Kasumi-1 (cell line): ENCODE measurements around the gene ZC3H18.
A peak's percentile ranks its signal among the peaks of the same experiment; 100 is the strongest.

ENCODE experiments used
- DNase-seq, 2 experiments: peaks; one replicate each; lab custom pipeline; 2025; lab: John Stamatoyannopoulos, UW

Gene ZC3H18

DNA sequence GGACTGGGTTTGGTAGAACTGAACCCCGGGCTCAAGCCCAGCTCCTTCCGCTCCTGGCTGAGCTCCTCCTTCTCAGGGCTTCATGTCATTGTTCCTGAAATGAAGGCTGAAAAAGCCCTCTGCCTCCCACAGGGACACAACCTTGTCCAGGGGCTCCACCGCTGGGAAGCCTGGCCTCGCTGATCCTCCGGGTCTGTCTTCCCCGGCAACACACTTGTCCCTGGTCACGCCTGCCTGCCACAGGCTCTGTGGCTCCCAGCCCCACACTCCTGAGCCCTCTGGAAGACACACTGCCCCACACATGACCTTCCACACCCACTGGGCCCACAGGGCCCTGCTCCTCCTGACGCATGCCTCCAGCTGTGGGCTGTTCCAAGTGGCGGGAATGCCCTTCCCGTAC lies 18.0 kb upstream of the ZC3H18 start:
- DNase-seq, result no peak

DNA sequence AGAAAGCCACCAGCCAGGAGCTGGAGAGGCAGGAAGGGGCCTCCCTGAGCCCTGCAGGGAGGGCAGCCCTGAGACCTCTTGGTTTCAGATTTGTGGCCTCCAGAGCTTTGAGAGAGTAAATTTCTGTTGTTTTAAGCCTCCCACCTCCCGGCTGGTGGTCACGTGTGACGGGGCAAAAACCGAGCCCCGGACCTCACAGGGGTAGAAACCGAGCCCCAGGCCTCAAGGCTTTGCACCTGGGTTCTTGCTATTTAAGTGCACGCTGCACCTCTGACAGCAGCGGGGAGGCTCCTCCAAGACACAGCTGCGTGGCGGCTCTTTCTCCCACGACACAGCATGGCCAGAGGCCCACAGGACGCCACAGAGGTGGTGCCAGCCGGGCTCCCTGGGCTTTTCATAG lies 17.4 kb upstream of the ZC3H18 start:
- DNase-seq, result no peak

DNA sequence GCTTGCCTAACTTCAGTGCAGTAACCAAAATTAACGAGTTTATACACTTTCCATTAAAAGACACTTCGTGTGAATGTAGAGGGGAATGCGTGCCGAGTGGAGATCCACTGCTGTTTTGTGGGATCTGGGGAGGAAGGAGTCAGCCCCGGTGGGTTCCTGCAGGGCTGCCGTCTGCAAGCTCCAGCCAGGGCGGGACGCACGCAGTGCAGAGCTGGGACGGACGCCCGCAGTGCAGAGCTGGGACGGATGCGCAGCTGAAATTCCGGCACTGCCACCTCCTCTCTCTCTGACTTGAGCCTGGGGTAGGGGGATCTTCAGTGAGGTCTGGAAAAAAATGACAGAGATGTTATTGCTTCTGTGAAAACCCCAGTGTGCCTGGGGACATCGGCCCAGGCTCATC lies 16.5 kb upstream of the ZC3H18 start:
- DNase-seq, result no peak

DNA sequence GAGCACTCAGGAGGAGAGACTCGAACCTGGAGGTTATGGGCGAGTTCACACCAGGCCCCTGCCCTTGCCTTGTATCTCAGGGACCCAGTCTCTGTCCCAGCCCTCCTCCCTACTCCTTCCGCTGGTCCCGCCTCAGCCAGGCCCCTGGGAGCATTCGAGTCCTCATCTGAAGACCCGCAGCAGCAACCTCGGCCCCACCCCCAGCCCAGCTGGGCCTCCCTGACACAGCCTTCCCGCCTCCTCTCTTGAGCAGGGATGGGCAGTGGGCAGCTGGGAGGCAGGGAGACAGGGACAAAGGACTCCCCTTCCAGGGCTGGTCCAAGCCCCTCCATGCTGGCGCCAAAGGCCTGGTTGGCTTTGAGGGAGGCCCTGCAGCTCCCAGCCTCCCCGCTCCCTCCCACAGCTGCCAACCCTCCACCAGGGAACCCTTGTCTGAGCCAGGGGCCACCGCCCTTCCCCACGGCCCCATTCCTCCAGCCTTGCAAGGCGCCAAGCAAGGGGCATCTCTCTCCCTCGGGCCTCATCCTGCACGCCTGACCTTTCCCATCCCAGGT lies 15.4 kb upstream of the ZC3H18 start:
- no peak for DNase-seq

DNA sequence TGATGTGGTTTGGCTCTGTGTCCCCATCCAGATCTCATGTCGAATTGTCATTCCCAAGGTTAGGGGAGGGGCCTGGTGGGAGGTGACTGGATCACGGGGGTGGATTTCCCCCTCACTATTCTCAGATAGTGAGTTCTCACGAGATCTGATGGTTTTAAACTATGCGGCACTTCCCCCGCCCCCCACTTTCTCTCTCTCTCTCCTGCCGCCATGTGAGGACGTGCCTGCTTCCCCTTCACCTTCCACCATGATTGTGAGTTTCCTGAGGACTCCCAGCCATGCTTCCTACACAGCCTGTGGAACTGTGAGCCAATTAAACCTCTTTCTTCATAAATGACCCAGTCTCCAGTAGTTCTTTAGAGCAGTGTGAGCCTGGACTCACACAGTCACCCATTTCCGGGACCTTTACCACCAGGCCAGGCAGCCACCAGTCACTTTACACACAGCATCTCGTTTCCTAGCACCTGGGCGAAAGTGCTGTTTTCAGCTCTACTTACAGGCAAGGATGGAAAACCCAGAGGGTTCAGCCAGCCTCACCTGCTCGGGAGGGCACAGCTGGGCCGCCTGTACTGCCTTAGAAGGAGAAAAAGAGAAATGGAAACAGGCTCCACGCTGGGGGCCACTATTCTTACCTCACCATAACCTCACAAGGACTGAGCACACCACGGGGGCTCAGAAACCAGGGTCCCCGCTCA lies 13.8 kb upstream of the ZC3H18 start:
- DNase-seq, result no peak

DNA sequence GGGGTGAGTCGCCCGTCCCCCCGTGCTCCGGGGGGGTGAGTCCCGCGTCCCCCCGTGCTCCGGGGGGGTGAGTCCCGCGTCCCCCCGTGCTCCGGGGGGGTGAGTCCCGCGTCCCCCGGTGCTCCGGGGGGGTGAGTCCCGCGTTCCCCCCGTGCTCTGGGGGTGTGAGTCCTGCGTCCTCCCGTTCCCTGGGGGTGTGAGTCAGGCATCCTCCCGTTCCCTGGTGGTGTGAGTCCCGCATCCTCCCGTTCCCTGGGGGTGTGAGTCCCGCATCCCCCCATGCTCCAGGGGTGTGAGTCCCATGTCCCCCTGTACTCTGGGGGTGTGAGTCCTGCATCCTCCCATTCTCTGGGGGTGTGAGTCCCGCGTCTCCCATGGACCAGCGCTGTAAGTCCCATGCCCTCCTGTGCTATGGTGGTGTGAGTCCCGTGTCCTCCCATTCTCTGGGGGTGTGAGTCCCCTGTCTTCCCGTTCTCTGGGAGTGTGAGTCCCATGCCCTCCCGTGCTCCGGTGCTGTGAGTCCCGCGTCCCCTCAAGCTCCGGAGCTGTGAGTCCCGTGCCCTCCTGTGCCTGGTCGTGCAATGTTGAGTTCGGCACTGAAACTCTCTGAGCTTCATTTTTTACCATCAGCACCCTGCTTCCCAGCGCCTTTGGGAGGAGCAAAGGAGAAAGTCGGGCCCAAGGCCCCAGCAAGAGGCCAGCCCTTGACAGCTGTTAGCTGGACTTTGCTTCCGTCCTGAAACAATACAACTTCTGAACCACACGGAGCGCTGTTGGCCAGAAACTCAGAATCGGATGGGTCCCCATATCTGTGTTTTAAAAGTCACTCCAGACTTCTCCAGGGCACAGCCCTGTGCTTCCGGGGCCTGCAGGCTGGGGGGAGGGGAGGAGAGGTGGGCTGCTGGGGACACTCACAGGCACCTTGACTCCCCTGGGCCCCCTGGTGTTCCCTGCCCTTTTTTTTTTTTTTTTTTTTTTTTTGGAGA lies 11.5 kb upstream of the ZC3H18 start:
- peak; percentile 60 to 65 for DNase-seq

DNA sequence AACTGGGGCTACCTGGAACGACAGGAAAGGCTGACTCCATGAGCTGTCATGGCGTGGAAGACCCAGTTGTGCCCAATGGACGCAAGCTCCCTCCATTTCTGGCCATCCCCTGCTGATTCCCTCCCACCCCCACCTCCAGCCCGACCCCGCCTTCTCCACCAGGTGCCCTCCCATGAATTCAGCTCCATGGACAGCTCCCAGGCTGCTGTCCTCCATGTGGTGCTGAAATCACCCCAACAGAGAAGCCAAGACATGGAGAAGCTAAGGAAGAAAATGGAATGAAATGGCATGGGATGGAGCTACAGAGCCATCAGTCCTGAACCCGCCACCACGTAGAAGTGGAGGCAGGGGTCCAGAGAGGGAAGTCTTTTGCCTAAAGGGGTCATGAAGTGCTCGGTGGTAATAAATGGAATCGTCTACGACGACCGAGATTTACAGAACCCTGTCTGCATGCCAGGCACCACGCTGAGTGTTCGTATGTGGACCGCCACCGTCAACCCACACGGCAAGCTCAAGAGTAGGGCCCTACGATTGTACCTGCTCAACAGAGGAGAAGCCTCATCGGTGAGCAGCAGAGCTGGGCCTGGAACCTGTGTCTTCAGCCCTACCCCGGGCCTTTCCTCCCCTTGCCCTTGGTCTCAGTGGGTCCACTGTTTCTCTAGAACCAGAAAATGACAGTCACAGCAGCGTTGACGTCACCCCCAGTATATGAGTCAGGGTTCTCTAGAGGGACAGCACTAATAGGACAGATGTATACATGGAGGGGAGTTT lies 9.3 kb upstream of the ZC3H18 start:
- peak; percentile 40 for DNase-seq

DNA sequence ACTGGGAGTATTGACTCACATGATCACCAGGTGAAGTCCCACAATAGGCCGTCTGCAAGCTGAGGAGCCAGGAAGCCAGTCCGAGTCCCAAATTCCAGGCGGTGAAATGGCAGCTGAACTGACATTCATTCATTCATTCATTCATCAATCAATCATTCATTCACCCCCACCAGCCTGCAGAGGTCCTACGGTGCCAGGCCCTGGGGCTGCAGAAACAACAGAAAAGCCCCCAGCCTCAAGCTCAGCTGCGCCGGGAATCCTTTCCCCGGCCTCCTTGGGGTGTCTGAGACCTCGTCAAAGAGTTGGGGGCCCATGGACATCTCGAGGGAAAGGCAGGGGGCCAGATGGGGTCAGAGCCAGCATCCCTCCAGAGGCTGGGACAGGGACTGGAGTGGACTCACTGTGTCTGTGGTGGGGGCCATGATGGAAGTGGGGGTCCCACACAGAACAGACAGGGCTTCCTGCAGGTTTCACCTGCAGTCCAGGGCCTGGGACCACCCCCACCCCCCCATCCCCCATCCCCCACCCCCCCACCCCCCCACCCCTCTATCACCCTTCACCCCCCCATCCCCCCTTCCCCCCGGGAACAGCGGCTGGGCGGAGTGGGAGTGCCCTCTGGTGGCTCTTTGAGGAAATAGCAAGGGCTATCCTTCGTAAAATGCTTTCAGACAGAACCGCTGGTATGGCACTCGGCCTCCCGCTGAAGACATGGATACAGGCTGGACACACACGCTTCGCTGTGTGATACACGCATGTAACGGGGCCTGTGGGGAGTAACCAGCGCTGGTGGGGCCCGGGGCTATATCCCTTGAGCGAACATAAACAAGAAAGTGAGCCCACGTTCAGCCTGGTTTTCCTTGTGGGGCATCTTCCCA lies 8.5 kb upstream of the ZC3H18 start:
- peak; percentile 27 to 63 for DNase-seq

DNA sequence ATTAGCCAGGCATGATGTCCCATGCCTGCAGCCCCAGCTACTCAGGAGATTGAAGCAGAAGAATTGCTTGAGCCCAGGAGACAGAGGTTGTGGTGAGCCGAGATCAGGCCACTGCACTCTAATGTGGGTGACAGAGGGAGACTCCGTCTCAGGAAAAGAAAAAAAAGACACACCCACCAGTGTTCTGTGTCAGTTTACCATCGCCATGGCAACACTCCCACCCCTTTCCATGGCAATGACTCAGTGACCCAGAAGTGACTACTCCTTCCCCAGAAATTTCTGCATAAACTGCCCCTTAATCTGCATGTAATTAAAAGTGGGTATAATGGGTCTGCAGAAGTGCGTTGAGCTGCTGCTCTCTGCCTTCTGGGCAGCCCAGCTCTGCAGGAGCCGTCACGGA lies 4.0 kb upstream of the ZC3H18 start:
- DNase-seq, result no peak

DNA sequence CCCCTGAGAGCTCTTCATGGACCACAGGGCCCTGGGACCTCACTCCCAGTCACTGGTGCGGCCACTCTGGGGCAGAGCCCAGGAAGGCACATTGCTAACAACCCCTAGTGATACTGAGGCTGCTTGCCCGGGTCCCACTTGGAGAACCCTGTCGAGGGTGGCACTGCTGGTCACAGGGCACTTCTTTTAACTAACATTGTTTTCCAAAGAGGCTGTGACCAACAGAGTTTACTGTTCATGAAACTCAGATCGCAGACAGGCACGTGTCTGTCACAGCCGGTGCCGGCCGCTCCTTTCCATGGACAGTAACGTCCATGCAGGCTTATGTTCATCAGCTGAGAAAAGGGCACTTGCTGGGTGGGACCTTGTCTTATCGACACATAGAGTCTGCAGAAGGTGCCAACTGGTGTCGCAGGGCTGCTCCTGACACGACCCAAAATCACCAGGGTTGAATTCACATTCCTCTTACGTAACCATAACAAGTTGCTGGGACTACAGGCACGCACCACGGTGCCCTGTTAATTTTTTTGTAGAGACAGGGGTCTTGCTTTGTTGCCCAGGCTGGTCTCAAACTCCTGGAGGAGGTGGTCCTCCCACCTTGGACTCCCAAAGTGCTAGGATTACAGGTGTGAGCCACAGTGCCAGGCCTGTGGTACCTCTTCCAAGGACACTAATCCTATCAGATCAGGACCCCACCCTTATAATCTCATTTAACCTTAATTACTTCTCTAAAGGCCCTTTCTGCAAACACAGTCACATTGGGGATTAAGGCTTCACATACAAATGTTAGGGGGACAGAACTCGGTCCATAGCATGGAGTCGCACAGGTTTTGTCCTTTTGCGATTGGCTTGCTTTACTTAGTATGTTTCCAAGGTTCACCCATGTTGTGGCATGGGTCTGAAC lies 1.2 kb upstream of the ZC3H18 start:
- DNase-seq, result no peak

DNA sequence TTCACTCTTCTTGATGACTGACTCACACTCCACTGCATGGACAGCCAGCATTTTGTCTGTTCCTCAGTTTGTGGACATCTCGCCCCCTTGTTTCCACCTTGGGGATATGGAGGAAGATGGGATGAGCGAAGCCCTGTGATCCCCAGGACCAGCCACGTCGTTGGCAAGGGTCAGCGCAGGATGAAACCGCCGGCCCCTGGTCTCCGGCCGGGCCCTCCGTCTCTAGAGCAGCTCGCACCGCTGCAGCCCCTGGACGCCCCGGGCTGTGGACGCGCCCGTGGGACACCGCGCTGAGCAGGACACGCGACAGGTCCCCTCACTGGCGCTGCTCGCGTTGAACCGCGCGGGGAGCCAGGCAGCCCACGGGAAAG lies 604 bp upstream of the ZC3H18 start:
- DNase-seq, result peak; percentile 11 to 33

DNA sequence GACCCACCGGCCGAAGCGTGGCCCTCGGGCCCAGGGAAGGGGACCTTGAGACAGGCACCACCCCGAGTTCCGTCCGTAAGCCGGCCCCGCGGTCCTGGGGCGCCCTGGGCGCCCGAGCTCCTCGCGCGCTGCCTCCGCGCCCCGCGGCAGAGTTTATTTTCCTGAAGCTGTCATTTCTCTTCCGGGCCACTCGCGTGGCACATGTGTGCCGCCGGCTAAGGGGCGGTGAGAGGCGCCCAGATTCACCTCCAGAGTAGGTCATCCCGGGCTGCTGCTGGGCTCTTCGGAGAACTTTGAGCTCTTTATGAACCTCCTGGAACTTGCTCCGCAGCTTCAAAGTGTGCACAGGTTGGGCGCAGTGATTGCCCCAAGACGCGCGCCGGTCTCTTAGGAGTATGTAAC lies 489 bp downstream of the ZC3H18 start:
- peak; percentile 15 to 17 for DNase-seq

DNA sequence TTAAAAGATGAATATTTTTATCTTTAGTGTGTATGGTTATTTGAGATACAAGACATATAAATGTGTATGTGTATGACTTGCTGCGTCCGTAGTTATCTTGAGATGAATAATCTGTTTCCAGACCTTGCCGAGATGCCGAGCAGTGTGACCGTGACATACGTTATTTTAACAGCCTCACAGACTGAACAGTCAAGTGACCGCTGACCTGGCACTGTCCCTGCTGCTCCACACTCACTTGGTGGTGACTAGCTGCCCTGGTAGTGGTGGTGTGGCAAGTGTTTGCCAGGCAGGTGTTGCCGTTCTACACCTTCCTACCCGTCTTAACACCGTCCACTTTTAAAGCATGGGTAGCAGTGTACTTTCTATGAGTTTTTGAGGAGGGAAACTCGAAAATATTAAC lies 5.0 kb downstream of the ZC3H18 start:
- DNase-seq, result no peak

DNA sequence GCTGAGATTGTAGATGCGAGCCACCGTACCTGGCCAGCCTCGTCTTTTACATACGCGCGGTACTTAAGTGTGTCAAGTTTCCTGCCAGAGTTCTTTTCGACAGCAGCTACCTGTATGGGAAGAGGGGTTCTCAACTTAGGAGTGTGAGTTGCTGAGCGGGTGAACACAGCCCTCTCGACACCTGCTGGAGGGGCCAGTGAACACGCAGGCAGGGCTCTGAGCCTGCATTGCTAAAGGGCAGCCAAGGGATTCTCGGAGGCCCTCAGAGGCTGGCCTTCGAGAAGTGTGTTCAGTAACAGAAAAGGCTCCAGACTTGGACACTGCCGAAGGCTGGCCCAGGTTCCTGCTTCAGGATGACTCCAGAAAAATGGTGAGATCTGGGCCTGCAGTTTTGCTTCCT lies 6.1 kb downstream of the ZC3H18 start:
- no peak for DNase-seq

DNA sequence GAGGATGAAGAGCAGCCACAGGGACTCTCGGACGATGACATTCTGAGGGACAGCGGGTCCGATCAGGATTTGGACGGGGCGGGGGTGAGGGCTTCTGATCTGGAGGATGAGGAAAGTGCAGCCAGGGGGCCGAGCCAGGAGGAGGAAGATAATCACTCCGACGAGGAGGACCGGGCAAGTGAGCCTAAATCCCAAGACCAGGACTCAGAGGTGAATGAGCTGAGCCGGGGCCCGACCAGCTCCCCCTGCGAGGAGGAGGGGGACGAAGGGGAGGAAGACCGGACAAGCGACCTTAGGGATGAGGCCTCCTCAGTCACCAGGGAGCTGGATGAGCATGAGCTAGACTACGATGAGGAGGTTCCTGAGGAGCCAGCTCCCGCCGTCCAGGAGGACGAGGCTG lies 7.0 kb downstream of the ZC3H18 start:
- DNase-seq, result no peak

DNA sequence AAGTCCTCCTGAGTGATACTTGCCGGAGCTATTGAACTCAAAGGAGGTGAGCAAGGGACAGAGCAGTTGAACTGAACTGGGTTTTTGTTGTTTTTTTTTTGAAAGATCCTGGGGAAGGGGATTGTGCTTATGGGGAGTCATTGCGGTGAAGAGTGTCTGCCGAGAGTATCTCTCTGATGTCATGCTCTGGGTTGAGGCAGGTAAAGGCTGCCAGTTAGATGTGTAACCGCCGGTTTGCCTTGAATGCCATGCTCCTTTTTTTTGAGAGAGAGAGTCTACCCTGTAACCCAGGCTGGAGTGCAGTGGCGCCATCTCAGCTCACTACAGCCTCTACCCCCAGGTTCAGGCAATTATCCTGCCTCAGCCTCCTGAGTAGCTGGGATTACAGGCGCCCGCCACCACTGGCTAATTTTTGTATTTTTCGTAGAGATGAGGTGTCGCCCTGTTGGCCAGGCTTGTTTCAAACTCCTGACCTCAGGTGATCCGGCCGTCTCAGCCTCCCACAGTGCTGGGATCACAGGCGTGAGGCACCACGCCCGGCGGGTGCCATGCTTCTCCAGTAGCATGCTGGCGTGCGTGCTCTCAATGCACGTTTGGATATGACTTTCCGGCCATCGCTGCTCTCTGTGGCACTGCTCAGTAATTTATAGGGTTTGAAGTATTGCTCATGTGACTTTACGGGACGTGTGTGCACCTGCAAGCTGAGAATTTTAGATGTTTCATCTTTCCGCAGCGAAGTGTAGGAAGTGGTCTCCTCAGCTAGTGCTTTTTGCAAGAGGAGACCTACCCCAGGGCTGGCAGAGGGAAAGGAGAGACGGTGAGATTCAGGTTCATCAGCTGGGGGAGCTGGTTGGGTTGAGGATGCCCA lies 8.5 kb downstream of the ZC3H18 start:
- no peak for DNase-seq

DNA sequence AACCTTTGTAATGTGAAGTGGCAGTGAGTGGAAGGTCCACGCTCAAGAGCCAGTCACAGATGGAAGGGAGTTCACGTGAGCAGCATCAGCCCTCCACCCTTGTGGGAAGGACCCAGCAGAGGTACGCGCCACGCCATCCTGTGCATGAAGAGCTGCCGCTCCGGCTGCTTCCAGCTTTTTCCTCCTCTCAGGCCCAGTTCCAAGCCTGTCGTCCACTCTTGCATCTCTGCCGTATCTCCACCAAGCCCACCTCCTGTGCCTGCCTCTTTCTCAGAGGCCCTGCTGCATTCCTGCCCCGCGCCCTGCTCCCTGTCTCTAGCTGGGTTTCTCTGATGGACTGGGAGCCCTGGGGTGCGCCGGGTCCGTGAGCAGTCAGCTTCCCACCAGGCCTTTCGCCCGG lies 10.2 kb downstream of the ZC3H18 start:
- no peak for DNase-seq

DNA sequence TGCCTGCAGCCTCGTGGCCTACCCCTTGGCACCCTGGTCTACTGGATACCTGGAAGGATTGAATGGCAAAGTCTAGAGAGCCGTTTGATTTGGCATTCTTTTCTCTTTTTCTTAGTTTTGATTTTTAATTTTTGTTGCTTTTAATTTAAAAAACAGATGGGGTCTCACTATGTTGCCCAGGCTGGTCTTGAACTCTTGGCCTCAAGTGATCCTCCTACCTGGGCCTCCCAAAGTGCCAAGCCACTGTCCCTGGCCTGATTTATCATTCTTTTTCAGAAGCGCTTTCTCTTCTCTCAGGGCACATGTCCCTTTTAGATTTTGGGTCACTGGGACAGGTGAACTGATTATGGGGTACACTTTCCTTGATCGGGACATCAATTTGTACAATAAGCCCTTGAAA lies 10.8 kb downstream of the ZC3H18 start:
- no peak for DNase-seq

DNA sequence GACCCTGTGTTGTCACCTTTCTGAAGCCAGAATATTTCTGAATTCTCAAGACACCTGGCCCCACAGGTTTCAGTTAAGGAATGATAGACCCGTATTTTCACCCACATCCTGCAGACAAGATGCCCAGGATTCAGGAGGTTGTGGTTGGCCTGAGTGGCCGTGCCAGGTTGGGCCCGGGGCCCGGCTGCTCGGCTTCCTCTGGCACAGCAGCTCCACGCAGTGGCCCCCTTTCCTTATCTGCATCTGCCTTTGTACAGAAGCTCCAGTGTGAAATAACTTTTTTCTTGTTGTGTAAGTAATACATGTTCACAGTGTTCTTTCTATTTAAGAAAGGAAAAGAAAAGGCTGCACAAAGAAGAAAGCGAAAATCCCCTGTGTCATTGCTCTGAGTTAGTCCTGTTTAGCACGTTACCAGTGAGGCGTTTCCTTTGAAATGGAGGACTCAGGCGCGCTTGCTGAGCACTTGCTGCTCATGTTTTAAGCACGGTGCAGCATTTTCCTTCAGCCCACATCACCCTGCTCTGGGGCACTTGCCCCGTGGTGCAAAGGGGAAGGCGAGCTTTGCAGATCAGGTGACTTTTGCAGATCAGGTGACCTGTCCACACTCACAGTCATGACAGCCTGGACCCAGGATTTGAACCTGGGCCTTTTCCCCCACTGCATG lies 12.8 kb downstream of the ZC3H18 start:
- no peak for DNase-seq
